Forelimb muscle (tissue), 1 donor: ENCODE measurements around the gene TCEA3. TPM values are rescaled to one million over a fixed set of nuclear protein-coding genes. Genes with fewer than 3 reads are reported as not detected.

ENCODE experiments used
- DNase-seq: peaks from one replicate; pipeline ENCODE4 v3.0.0-alpha.2; 2013; ENCODE audit warnings: low read depth
- polyA plus RNA-seq: library from polyadenylated mRNA; unstranded; fragments of 120-200 nt; gene quantifications from one replicate; pipeline ENCODE4 v1.2.1, GENCODE V29; 2013; ENCODE audit not compliant: insufficient read length

Gene TCEA3
- polyA plus RNA-seq, 1 donor: 366 TPM

- no peak for DNase-seq
Measured at GRCh38 chr1:23368562-23369334, 55.8 kb downstream of the TCEA3 start.

GRCh38 chr1:23367791-23368561 lies 56.6 kb downstream of the TCEA3 start:
- peak; percentile 97 for DNase-seq

GRCh38 chr1:23367451-23367790 lies 57.1 kb downstream of the TCEA3 start:
- DNase-seq: no peak

- no peak for DNase-seq
Measured at GRCh38 chr1:23366598-23366997, 58.0 kb downstream of the TCEA3 start.

DNA sequence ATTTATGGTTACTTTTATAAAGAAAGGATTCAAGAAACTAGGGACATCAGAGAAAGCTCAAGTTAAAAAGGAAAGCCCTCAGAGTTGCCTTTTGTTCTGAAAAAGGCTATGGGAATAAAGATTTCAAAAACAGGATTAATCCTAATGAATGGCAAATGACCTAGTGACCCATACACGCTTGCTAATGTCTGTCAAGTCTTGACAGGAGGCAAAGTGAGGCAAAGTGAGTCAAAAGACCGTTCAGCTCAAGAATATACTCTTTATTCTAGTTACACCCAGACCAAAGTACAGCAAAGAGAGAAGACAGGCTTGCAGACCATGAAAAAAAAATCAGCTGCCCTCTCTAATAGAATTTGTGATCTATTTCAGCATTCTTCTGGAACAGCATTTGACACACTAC lies 58.4 kb downstream of the TCEA3 start:
- no peak for DNase-seq

GRCh38 chr1:23362218-23362713 lies 62.3 kb downstream of the TCEA3 start:
- DNase-seq: no peak

DNA sequence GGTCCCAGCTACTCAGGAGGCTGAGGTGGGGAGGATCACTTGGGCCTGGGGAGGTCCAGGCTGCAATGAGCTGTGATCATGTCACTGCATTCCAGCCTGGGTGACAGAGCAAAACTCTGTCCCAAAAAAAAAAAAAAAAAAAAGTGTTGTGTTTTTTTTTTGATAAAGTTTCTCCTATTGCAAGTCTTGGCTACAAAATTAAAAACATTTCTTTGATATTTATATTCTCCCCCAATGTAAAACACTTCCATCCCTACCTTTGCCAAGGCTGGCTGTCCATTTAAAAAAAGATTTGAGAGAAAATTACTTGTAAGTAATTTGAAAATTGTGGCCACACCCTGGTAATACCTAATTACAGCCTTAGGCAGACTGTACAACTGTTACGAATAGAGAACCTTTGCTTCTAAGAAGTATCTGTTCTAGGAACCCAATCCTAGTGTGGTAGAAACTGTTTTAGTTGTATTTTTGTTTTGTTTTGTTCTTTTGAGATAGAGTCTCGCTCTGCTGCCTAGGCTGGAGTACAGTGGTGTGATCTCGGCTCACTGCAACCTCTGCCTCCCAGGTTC lies 66.2 kb downstream of the TCEA3 start:
- no peak for DNase-seq

DNA sequence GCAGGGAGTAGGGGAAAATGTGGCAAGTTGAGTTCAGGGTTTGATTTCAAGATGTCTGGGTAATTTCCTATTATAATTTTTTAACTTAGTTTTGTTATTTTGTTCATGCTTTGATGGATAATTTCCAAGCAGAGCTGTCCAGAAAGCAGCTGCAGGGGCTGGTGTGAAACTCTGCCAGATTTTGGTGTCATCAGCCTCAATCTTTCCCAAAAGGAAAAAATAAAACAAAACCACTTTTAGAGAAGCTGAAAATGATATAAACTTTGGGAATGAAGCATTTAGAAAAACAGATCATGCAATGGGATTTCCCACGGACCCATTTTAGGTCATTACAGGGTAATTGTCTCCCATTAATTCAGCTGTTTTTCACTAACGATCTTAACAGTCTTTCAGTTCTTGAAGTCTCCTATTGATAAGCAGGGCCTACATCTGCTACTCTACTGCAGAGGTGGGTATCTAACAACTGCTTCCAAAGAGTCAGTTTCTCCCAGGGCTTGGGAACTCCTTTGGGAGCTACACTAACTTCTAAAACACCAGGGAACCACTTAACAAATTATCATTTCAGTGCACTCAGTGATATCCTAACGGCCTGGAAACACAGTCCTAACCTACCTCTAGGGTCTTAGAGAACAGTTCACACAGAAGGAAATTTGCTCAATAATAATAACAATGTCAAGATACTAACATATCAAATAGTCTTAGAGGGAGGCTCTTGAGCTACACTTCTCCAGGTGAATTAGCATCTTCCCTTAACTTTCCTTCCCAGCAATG lies 67.2 kb downstream of the TCEA3 start:
- no peak for DNase-seq

GRCh38 chr1:23356471-23357137 lies 67.9 kb downstream of the TCEA3 start:
- DNase-seq: no peak

DNA sequence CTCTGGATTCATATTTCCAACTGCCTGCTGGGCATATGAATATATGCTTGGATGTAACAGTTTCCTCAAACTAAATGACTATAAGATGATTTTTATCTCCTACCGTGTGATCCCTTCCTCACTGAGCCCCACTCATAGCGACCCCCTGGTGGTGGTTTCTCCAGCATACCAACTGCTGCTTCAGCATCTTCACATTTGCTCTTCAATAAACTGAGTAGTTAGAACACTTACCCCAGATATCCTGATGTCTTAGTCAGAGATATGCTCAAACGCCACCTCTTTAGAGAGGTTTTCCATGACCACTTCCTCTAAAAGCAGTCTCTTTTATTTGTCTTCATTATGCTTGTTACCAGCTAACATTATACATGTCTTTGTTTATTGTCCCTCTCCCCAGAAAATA lies 70.3 kb downstream of the TCEA3 start:
- no peak for DNase-seq

GRCh38 chr1:23352096-23352695 lies 72.4 kb downstream of the TCEA3 start:
- no peak for DNase-seq

GRCh38 chr1:23345920-23346319 lies 78.6 kb downstream of the TCEA3 start:
- no peak for DNase-seq

DNA sequence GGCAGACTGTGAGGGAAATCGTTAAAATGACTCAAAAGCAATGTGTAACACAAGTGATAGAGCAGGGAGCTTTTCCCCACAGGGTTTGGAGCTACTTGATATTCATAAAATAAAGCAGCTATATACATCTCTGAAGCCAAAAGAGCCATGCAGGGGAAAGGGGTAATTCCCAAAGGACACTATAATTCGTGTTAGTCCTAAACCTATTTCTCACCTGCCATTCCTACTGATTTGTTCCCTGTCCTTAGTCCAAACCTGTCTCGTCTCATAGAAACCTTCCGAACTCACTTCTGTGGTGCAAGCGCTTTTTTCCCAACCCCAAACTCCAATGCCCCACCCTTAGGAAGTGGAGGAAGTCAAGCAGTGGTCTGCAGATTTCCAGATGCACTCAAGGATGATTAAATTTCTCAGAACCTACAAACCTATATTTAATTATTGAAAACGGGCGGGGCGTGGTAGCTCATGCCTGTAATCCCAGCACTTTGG lies 79.5 kb downstream of the TCEA3 start:
- DNase-seq: no peak

- DNase-seq: peak; percentile 100
Measured at GRCh38 chr1:23344111-23344986, 80.2 kb downstream of the TCEA3 start, which contains the start of gene HNRNPR. TSS of gene HNRNPR (minus strand) at chr1:23344284. CDS start at chr1:23341008, 3,276 bp downstream.

GRCh38 chr1:23343221-23344110 lies 81.1 kb downstream of the TCEA3 start:
- no peak for DNase-seq

GRCh38 chr1:23341931-23342692 lies 82.4 kb downstream of the TCEA3 start:
- DNase-seq: no peak

- DNase-seq: no peak
Measured at GRCh38 chr1:23339632-23340031, 84.9 kb downstream of the TCEA3 start.

DNA sequence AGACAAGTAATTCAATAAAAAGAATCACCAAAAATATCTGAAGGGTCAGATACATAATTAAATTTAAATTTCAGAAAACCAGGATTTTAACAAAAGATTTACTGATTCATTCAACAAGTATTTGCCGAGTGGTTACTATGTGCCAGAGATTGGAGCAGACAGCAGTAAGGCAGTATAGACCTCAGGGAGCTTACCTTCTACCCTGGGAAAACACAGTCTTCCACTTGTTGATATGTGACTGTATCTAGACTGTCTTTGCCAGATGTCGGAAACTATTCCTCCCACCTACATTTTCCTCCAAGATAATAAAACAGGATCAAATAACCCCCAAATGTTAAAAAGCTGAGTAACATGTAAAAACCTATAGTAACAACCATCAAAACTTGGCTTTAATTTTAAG lies 86.7 kb downstream of the TCEA3 start:
- DNase-seq: no peak
